Stomach (tissue), 4 donors: ENCODE data around the gene LEMD2.

ENCODE experiments used
- CTCF ChIP-seq, 7 experiments: fragments of 450-650 bp in 4 of 7; fragments of 200-600 bp in 3 of 7; sonication (generic) in 3 of 7; IDR thresholded peaks; one replicate each; pipeline ENCODE4 v1.5.1; 2016 to 2019; ENCODE audit warnings: antibody characterized with exemption in 7 of 7, control low read depth in 2 of 7, mild to moderate bottlenecking in 1 of 7
- EP300 ChIP-seq: sonication (generic); formaldehyde crosslinking; IDR thresholded peaks from one replicate; pipeline ENCODE4 v1.6.1; 2017; ENCODE audit warnings: antibody characterized with exemption
- POLR2A ChIP-seq, 4 donors: fragments of 450-650 bp; IDR thresholded peaks; one replicate each; pipeline ENCODE4 v1.6.1; 2016; ENCODE audit warnings: antibody characterized with exemption in 4 of 4, control low read depth in 2 of 4, mild to moderate bottlenecking in 1 of 4, moderate library complexity in 1 of 4
- POLR2AphosphoS5 ChIP-seq, 3 donors: sonication (generic); formaldehyde crosslinking; IDR thresholded peaks; one replicate each; pipeline ENCODE4 v1.6.1; 2016; ENCODE audit warnings: antibody characterized with exemption in 3 of 3

GRCh38 chr6:33812669-33813068, 23.7 kb upstream of the LEMD2 start:
- TF ChIP-seq POLR2AphosphoS5 (IDR thresholded peaks at IDR 0.05) (no peak), CTCF (IDR thresholded peaks at IDR 0.05) (peak in 3 of 7 experiments; percentile 12 to 42 (median 38)), EP300 (no peak), POLR2A (IDR thresholded peaks at IDR 0.05) (no peak)
